Adrenal gland (tissue), 19 donors: ENCODE results near the gene SHE. TPM values are rescaled to one million over a fixed set of nuclear protein-coding genes. Genes with fewer than 3 reads are reported as not detected.

Source experiments
- DNase-seq, 7 donors: peaks; one replicate each; pipeline ENCODE4 v3.0.0-alpha.2; 2019 to 2020
- H3K27ac ChIP-seq, 5 donors: fragments of 200-600 bp; sonication (generic) in 4 of 5; 1 replicate in 3 of 5; 2 replicates in 2 of 5; pipeline versions ENCODE4 v1.5.1 to v1.8.0; 2016 to 2020; ENCODE audit warnings: mild to moderate bottlenecking in 1 of 5
- H3K27me3 ChIP-seq: fragments of 200-600 bp; 2 replicates; pipeline ENCODE4 v1.8.0; 2021
- H3K36me3 ChIP-seq, 2 donors: fragments of 200-600 bp; replicated peaks in 1 of 2; 1 replicate in 1 of 2; 2 replicates in 1 of 2; pipeline versions ENCODE4 v1.5.1 to v1.8.0; 2018 to 2022
- H3K4me1 ChIP-seq, 2 donors: fragments of 200-600 bp; replicated peaks in 1 of 2; 1 replicate in 1 of 2; 2 replicates in 1 of 2; pipeline versions ENCODE4 v1.5.1 to v1.8.0; 2018 to 2021
- H3K4me3 ChIP-seq, 4 donors: fragments of 200-600 bp; sonication (generic) in 3 of 4; one replicate each; pipeline ENCODE4 v1.5.1; 2016 to 2018
- H3K9me3 ChIP-seq, 3 donors: fragments of 200-600 bp; sonication (generic) in 1 of 3; replicated peaks in 1 of 3; 1 replicate in 2 of 3; 2 replicates in 1 of 3; pipeline versions ENCODE4 v1.5.1 to v1.8.0; 2016 to 2021
- POLR2A ChIP-seq, 2 donors: fragments of 450-650 bp; IDR thresholded peaks; one replicate each; pipeline ENCODE4 v1.6.1; 2017; ENCODE audit warnings: antibody characterized with exemption in 2 of 2, mild to moderate bottlenecking in 2 of 2, moderate library complexity in 1 of 2
- WGBS, 4 donors: extraction: QIAGEN DNeasy Blood & Tissue Kit in 2 of 4; methylation state at CpG; one replicate each; pipeline versions ENCODE4 v1.1.5 to v1.1.7; 2013 to 2017; 5-methylcytosine and 5-hydroxymethylcytosine counted together
- intact Hi-C, 2 donors: fragments of 100-400 bp; cut with DNase I; formaldehyde crosslinking; loops; one replicate each; pipeline versions ENCODE4 v1.14.1 to v1.15.0; 2022 to 2023
- long read RNA-seq, 10 donors: library from polyadenylated mRNA in 3 of 10; unstranded in 2 of 10; stranded (forward) in 1 of 10; transcript quantifications; one replicate each; pipeline ENCODE4 v2.0.0 and lab custom pipeline, GENCODE V29; 2021 to 2026
- polyA plus RNA-seq, 3 donors: library from polyadenylated mRNA; stranded (reverse); fragments of 200-250 nt in 2 of 3; fragments of 350-450 nt in 1 of 3; fragmentation: Illumina TruSeq in 1 of 3; extraction: RNeasy Lipid Tissue Mini Kit (QIAGEN cat#74804) in 1 of 3; gene quantifications; one replicate each; pipeline ENCODE4 v1.2.3, GENCODE V29; 2013 to 2014
- total RNA-seq, 9 donors: library from RNA; depleted of rRNA in 4 of 9; stranded (reverse); fragments of >200 nt in 4 of 9; fragments of 120-200 nt in 1 of 9; fragmentation: NEBNext Ultra II Directional in 1 of 9; extraction: Animal tissue kit (Norgen Biotek cat#: 25700) in 1 of 9; gene quantifications; one replicate each; pipeline versions ENCODE4 v1.1.0 to v1.2.4, GENCODE V29; 2013 to 2023
- TF ChIP-seq, protein P1 (sequence below), 6 experiments: fragments of 450-650 bp in 4 of 6; fragments of 200-600 bp in 2 of 6; sonication (generic) in 1 of 6; IDR thresholded peaks; 1 replicate in 5 of 6; 2 replicates in 1 of 6; pipeline versions ENCODE4 v1.5.1 to v1.8.0; 2016 to 2021; ENCODE audit warnings: antibody characterized with exemption in 6 of 6, mild to moderate bottlenecking in 2 of 6, moderate library complexity in 1 of 6
- donor health status: healthy with polysubstance abuse.
- donor health status: Bipolar disorder and iron deficiency.
- donor health status: DM: yes; HTN: yes; CAD: no.
- donor health status: DM: no; HTN: no; CAD: no.
- donor health status: DM: no; HTN: no; CAD: no.
- donor health status: DM: yes; HTN: yes; CAD: no.

The SHE gene
- total RNA-seq = 10 to 100 TPM in 8 of 9 donors, 1 to 10 TPM in 1; 6.4 to 30.7 (median 18.3) TPM
- polyA plus RNA-seq = 10 to 100 TPM; 11.4 to 14.7 (median 12.7) TPM
- long read RNA-seq, donor 1, full-length matches to known transcripts = 1 of 1 reads
- long read RNA-seq, donor 1, partial matches to known transcripts = 0 of 1 reads
- long read RNA-seq, donor 1, other reads (novel, unspliced or antisense) = 0 of 1 reads
- long read RNA-seq, donor 2 = 0 reads
- long read RNA-seq, donor 3 = 0 reads
- long read RNA-seq, donor 4, full-length matches to known transcripts = 1 of 1 reads
- long read RNA-seq, donor 4, partial matches to known transcripts = 0 of 1 reads
- long read RNA-seq, donor 4, other reads (novel, unspliced or antisense) = 0 of 1 reads
- long read RNA-seq, donor 5, full-length matches to known transcripts = 17 of 40 reads
- long read RNA-seq, donor 5, partial matches to known transcripts = 2 of 40 reads
- long read RNA-seq, donor 5, other reads (novel, unspliced or antisense) = 21 of 40 reads
- long read RNA-seq, donor 6 = 0 reads
- long read RNA-seq, donor 7, full-length matches to known transcripts = 1 of 1 reads
- long read RNA-seq, donor 7, partial matches to known transcripts = 0 of 1 reads
- long read RNA-seq, donor 7, other reads (novel, unspliced or antisense) = 0 of 1 reads
- long read RNA-seq, donor 8, full-length matches to known transcripts = 1 of 1 reads
- long read RNA-seq, donor 8, partial matches to known transcripts = 0 of 1 reads
- long read RNA-seq, donor 8, other reads (novel, unspliced or antisense) = 0 of 1 reads
- long read RNA-seq, donor 9 = 0 reads
- long read RNA-seq, donor 10 = 0 reads

- no peaks in the 10 kb centered on the region for H3K36me3 ChIP-seq
- H3K27me3 ChIP-seq = no peaks in the 10 kb centered on the region
- intact Hi-C loops = no loop called here
- H3K4me3 ChIP-seq = peak within 1 kb of the TSS in 2 of 4 donors; percentile 43 to 53
- 1 to 3% (median 2%) methylated on average over 19 to 90 of the region's 90 CpGs for WGBS, 4 donors
- peak within 1 kb of the TSS in 3 of 5 donors; percentile 55 to 83 (median 75) for H3K27ac ChIP-seq
- H3K4me1 ChIP-seq = peaks cover 9 to 39% of the 10 kb centered on the region in 2 donors
- no peaks in the 10 kb centered on the region for H3K9me3 ChIP-seq
- TF ChIP-seq, protein P1, sequence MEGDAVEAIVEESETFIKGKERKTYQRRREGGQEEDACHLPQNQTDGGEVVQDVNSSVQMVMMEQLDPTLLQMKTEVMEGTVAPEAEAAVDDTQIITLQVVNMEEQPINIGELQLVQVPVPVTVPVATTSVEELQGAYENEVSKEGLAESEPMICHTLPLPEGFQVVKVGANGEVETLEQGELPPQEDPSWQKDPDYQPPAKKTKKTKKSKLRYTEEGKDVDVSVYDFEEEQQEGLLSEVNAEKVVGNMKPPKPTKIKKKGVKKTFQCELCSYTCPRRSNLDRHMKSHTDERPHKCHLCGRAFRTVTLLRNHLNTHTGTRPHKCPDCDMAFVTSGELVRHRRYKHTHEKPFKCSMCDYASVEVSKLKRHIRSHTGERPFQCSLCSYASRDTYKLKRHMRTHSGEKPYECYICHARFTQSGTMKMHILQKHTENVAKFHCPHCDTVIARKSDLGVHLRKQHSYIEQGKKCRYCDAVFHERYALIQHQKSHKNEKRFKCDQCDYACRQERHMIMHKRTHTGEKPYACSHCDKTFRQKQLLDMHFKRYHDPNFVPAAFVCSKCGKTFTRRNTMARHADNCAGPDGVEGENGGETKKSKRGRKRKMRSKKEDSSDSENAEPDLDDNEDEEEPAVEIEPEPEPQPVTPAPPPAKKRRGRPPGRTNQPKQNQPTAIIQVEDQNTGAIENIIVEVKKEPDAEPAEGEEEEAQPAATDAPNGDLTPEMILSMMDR (IDR thresholded peaks at IDR 0.05) = no peak
- TF ChIP-seq POLR2A (IDR thresholded peaks at IDR 0.05) = no peak
- DNase-seq = peak in 6 of 7 donors; percentile 20 to 57 (median 42)
Observed at GRCh38 chr1:154502066-154502743, at the start of gene SHE, which contains the start of gene TDRD10. SHE (minus strand) TSS chr1:154502412; CDS start chr1:154502026, 386 bp downstream. TDRD10 (plus strand) TSS chr1:154502219; CDS start chr1:154506904, 4,685 bp downstream.

DNA sequence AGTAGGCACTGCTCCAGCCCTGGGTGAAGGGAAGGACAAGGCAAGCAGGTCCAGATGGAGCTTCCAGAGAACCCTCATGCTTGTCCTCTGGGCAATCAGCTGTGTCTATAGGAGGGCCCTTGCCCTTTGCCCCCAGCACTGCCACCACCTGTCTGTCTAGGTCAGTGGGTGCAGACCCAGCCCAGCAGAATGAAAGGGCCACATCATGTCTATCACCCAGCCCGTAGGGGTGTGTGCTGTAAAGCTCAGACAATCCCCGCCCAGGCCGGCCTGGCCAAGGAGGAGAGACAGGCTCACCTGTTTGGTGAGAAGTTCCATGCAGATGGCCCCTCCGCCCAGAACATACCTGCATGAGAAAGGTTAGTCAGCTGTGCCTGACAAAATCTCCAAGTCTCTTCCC is 49.3 kb upstream of the SHE start:
- TF ChIP-seq, protein P1 (IDR thresholded peaks at IDR 0.05) = no peak
- no peak for TF ChIP-seq POLR2A (IDR thresholded peaks at IDR 0.05)
- 89 to 100% (median 94%) methylated on average over 1 to 4 of the region's 4 CpGs for WGBS, 4 donors
- Histone ChIP-seq H3K27me3 (no peaks in the 10 kb centered on the region), H3K4me3 (no peak overlapping the region), H3K36me3 (peaks cover 0 to 70% of the 10 kb centered on the region in 2 donors), H3K9me3 (no peaks in the 10 kb centered on the region), H3K27ac (no peak overlapping the region), H3K4me1 (peaks cover 12 to 30% of the 10 kb centered on the region in 2 donors)
- intact Hi-C loops = no loop called here
- DNase-seq = no peak

GRCh38 chr1:154550657-154551056 is 48.4 kb upstream of the SHE start:
- TF ChIP-seq, protein P1 (IDR thresholded peaks at IDR 0.05) = no peak
- TF ChIP-seq POLR2A (IDR thresholded peaks at IDR 0.05) = no peak
- WGBS, 4 donors = 62 to 76% (median 71%) methylated on average over 4 to 6 of the region's 6 CpGs
- Histone ChIP-seq H3K36me3 (peaks cover 0 to 68% of the 10 kb centered on the region in 2 donors), H3K9me3 (no peaks in the 10 kb centered on the region), H3K4me3 (no peak overlapping the region), H3K27me3 (no peaks in the 10 kb centered on the region), H3K27ac (no peak overlapping the region), H3K4me1 (peaks cover 8 to 24% of the 10 kb centered on the region in 2 donors)
- intact Hi-C loops = no loop called here
- no peak for DNase-seq
